Measurements from ENCODE around the gene DAP3.

DAP3 gene

DNA sequence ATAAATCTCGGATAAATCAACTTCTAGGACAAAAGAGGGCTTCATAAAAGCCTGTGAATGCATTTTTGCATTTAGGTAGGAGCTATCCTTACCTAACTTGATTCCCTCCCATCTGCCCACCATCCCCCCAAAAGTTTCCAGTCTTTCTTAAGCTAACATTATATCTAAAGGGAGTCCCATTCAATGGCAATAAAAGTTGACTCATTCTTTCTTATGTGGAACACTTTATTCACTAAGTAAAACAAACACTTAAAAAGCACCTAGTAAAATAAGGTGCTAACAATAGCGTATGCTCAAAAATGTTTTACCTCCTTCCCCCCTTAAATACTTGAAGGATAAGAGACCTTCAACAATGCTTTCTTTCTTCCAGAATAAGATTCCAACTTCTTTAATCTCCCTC is 84.3 kb downstream of the DAP3 start:
- H3K4me3 ChIP-seq (ENCODE audit: low read depth, low read length): no peak overlapping the region
- H3K79me2 ChIP-seq (ENCODE audit: control insufficient read depth, insufficient read depth, low read length, unreplicated experiment): no peaks in the 10 kb centered on the region
- H3K27ac ChIP-seq (ENCODE audit: low read depth, low read length): no peak overlapping the region
- no peaks in the 10 kb centered on the region for H3K27me3 ChIP-seq (ENCODE audit: insufficient read depth, low read length)
- H3K36me3 ChIP-seq (ENCODE audit: insufficient read depth, low read length): peaks cover 16% of the 10 kb centered on the region
- H3K4me1 ChIP-seq (ENCODE audit: control insufficient read depth, insufficient read depth, low read length, unreplicated experiment): peaks cover 3% of the 10 kb centered on the region
- H2AFZ ChIP-seq (ENCODE audit: low read length, unreplicated experiment): no peak overlapping the region

DNA sequence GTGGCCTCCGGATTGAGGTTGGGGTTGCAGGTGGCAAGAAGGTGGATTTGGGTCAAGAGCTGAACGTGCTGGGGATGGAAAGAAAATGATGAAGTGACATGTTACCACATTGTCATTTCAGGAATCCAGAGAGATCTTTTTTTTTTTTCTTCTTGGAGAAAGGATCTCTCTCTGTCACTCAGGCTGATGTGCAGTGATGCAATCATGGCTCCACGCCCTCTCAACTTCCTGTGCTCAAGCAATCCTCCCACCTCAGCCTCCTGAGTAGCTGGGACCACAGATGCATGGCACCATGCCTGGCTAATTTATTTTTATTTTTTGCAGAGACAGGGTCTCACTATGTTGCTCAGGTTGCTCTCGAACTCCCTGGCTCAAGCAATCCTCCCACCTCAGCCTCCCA is 87.5 kb downstream of the DAP3 start:
- Histone ChIP-seq H3K36me3 (ENCODE audit: insufficient read depth, low read length) (peaks cover 16% of the 10 kb centered on the region), H3K4me1 (ENCODE audit: control insufficient read depth, insufficient read depth, low read length, unreplicated experiment) (peaks cover 3% of the 10 kb centered on the region), H2AFZ (ENCODE audit: low read length, unreplicated experiment) (no peak overlapping the region), H3K27ac (ENCODE audit: low read depth, low read length) (no peak overlapping the region), H3K27me3 (ENCODE audit: insufficient read depth, low read length) (no peaks in the 10 kb centered on the region), H3K79me2 (ENCODE audit: control insufficient read depth, insufficient read depth, low read length, unreplicated experiment) (no peaks in the 10 kb centered on the region), H3K4me3 (ENCODE audit: low read depth, low read length) (no peak overlapping the region)

DNA sequence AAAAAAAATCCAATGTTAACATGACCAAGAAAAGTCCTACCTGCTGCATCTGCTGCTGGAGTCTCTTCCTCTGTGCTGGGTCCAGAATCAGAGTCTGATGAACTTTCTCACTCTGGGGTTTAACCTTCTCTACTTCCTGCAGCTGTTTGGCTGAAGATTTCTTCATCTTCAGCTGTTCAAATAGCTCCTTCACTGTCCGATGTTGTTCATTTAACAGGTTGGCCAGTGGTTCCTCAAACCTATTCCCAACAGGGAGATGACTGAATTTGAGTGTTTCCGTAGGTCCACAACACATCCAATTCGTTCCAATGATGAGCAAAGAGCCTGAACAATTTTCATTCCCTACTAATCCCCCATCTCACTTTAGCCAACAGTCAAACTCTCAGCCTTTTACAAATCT is 88.7 kb downstream of the DAP3 start:
- Histone ChIP-seq H3K27me3 (ENCODE audit: insufficient read depth, low read length) (no peaks in the 10 kb centered on the region), H3K4me3 (ENCODE audit: low read depth, low read length) (no peak overlapping the region), H3K79me2 (ENCODE audit: control insufficient read depth, insufficient read depth, low read length, unreplicated experiment) (no peaks in the 10 kb centered on the region), H3K4me1 (ENCODE audit: control insufficient read depth, insufficient read depth, low read length, unreplicated experiment) (peaks cover 3% of the 10 kb centered on the region), H3K27ac (ENCODE audit: low read depth, low read length) (no peak overlapping the region), H3K36me3 (ENCODE audit: insufficient read depth, low read length) (peaks cover 14% of the 10 kb centered on the region), H2AFZ (ENCODE audit: low read length, unreplicated experiment) (no peak overlapping the region)
